Measurements from ENCODE around the gene GMEB2.
"Not testable (repeated sequence)": the region's sequence is repeated elsewhere in the genome, so short reads cannot be mapped to it uniquely, and the experiment has no call there.

The GMEB2 gene, protein sequence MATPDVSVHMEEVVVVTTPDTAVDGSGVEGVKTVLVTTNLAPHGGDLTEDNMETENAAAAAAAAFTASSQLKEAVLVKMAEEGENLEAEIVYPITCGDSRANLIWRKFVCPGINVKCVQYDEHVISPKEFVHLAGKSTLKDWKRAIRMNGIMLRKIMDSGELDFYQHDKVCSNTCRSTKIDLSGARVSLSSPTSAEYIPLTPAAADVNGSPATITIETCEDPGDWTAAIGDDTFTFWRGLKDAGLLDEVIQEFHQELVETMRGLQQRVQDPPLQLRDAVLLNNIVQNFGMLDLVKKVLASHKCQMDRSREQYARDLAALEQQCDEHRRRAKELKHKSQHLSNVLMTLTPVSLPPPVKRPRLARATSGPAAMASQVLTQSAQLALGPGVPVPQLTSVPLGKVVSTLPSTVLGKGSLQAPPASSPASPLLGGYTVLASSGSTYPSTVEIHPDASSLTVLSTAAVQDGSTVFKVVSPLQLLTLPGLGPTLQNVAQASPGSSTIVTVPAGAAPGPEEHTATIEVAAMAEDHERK

DNA sequence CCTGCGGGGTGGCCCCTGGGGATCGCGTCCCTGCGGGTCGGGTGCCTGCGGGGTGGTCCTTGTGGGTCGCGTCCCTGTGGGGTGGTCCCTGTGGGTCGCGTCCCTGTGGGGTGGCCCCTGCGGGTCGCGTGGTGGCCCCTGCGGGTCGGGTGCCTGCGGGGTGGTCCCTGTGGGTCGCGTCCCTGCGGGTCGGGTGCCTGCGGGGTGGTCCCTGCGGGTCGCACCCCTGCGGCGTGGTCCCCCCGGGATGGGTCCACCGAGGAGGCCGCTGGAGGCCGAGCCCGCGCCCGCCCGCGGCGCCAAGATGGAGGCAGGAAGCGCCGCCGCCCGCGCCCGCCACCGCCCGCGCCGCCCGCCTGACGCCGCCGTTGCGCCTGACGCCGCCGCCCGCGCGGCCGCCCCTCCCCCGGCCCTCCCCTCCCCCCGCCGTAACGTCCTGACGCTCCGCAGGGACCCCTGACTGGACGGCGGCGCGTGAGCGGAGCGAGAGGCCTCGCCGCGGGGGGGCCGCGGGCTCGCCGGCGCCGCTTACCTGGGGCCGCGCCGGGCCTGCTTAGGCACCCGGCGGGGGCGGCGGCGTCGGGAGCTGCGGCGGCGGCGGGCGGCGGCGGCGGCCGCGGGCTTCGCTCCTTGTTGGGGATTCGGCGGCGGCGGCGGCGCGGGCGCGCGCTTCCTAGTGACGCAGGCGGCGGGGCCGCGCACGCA lies at the start of gene GMEB2:
TSS of gene GMEB2 (minus strand) at position 678 of the 705 bp plus-strand sequence. CDS start 7,704 bp downstream, outside the sequence.
- peak; percentile 79 for DNase-seq (ENCODE audit: low spot score)

DNA sequence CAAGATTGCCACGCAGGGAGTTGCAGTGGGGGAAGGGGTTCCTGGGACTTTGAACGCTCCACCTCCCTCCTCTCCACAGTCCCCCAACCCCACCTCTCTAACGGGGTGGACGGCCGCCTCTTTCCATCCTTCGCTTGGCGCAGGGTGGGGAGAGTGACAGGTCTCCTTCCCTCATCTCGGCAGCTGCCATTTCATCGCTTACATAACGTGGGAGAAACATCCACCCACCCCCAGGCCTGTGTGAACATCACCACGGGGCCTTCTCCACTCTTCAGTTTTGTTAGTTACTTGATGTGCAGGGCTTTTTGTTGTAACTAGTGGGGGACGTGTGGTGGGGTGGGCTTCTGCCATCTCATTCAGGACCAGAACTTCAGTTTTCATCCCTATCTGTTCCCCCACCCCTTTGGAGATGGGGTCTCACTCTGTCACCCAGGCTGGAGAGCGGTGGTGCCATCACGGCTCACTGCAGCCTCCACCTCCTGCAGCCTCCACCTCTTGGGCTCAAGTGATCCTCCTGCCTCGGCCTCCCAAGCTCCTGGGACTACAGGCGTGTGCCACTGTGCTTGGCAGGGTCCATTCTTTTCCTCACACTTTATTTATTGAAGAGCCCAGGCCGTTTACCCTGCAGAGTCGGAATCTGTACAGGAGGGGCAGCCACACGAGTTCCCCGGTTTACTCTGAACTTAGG lies 48.9 kb upstream of the GMEB2 start:
- DNase-seq (ENCODE audit: low spot score) = no peak

DNA sequence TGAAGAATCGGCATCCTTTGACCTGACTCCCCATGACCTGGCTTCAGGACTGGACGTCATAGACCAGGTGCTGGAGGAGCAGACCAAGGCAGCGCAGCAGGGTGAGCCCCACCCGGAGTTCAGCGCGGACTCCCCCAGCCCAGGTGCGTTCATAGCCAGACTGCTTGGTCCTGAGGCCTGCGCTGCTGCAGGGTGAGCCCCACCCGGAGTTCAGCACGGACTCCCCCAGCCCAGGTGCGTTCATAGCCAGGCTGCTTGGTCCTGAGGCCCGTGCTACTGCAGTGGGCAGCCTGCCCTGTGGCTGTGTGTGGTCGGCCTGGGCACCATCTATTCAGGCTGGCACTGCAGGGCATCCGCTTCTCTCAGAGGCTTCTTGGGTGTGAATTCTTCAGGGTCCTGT lies 47.0 kb upstream of the GMEB2 start:
- DNase-seq (ENCODE audit: low spot score) = no peak

GRCh38 chr20:63672666-63673065 lies 45.8 kb upstream of the GMEB2 start:
- no peak for DNase-seq (ENCODE audit: low spot score)

GRCh38 chr20:63671695-63672094 lies 44.8 kb upstream of the GMEB2 start:
- not testable (repeated sequence) for DNase-seq (ENCODE audit: low spot score)

DNA sequence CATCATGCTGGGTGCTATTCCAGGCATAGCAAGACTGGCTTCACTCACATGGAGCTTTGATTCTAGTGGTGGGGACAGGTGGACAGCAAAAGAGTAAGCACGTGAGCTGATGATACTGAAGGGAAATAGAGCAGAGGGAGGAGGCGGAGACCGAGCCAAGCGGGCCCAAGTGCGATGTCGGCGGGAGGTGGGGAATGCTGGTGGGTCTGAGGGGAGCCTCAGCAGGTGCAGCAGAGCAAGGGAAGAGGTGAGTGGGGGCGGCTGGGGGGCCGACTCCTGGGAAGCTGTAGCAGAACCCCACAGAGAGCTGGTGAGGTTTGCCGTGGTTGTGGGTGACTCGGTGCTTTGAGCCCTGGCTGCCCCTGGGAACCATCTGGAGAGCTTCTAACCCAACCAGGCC lies 41.5 kb upstream of the GMEB2 start:
- DNase-seq (ENCODE audit: low spot score) = no peak

- DNase-seq (ENCODE audit: low spot score) = no peak
These were observed 41.0 kb upstream of the GMEB2 start for GRCh38 chr20:63667858-63668257.

GRCh38 chr20:63665708-63666107 lies 38.8 kb upstream of the GMEB2 start:
- no peak for DNase-seq (ENCODE audit: low spot score)

GRCh38 chr20:63664861-63665594 lies 38.1 kb upstream of the GMEB2 start:
- no peak for DNase-seq (ENCODE audit: low spot score)

DNA sequence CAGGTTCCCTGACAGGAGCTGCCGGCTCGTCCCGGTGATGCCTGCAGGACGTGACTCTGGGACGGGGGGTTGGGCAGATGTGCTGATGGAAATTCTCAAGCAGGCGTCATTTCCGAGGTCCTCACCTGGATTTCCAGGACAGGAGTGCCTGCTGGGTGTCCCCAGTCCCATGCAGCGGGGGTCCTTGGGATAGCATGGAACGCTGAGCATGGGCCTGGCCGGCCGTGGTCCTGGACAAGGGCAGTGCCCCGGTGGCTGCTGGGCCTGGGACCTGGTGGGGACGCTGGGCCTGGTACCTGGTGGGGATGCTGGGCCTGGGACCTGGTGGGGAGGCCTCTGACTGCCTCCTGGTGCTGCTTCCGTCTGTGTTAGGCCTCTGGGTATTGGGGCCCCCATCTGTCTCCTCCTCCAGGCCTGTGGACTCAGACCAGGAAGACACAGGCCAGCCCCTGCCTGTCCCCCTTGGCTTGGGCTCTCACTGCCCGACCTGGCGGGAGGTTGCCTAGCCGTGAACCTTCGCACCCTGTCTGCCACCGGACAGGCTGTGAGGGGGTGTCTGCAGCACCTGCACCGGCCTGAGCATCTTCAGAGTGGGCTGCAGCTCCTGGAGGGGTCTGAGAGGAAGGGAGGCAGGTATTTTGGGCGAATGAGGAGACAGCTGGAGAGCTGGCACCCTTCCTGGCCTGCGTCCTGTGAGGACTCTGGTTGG lies 37.4 kb upstream of the GMEB2 start:
- DNase-seq (ENCODE audit: low spot score) = no peak

DNA sequence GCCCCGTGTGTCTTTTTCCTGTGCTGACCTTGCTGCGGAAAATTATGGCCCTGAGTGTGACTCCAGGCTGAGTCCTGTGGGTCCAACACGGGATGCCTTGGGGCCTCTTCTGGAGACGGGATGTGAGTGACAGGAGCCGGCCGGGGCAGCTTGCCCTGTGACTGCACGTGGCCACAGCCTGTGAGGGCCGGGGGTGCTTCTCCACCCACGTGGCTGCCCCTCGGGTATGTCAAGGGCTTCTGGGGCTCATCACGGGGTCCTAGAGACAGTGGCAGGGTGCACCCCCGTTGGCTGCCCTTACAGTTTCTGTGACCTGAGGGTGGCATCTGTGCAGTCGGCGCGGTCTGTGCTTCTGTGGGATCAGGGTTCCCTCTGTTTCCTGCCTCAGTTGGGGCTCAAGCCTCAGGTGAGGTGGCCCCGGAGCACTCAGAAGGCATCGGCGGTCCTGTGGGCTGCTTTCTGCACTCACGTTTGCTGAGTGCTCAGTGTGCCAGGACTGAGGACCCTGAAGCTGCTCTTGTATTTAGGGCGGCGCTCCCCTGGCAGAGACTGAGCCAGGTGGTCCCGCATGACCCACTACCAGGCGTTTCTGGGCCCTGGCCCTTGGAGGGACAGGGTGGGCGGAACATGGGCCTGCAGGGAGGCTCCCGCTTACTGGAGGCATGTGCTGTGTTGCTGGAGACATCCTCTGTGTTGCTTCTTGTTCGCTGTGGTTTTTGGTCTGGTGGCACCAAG lies 36.6 kb upstream of the GMEB2 start:
- DNase-seq (ENCODE audit: low spot score) = no peak

- DNase-seq (ENCODE audit: low spot score) = no peak
These were observed 35.9 kb upstream of the GMEB2 start for GRCh38 chr20:63662813-63663189.

DNA sequence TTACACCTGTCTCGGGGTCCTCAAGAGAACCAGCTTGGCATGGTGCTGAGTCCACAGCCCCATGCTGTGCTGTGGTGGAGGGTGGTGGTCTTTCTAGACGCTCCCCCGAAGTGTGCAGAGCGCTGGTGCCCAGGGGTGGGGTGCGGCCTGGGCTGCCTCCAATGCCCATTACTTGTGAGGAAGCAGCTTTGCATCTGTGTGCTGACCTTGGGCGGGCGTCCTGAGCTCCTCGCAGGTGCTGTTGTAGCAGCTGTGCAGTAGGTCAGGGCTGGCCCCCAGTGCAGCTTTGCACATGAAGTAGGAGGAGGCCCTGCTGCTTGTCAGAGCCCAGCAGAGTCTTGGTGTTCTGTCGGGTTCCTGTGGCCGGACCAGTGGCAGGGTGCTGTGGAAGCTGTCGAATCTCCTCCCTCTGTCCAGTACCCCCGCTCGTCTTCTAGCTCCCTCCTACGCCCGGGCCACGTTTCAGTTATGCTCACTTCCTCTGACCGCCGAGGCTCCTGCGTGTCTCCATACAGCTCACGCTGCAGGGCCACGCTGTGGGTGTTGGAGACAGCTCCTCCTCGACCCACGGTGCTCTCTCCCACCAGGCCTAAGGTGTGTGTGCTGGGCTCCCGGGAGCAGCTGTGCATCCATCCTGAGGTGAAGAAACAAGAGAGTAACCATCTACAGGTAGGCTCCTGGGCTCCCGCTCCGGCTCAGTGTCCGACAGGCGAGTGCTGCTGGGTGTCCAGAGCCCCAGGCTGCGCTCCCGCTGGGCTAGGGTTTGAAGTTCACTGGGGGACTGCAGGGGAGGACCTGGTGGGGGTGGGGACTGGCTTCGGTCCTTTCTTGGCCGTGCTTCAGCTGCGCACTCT lies 35.3 kb upstream of the GMEB2 start:
- no peak for DNase-seq (ENCODE audit: low spot score)

DNA sequence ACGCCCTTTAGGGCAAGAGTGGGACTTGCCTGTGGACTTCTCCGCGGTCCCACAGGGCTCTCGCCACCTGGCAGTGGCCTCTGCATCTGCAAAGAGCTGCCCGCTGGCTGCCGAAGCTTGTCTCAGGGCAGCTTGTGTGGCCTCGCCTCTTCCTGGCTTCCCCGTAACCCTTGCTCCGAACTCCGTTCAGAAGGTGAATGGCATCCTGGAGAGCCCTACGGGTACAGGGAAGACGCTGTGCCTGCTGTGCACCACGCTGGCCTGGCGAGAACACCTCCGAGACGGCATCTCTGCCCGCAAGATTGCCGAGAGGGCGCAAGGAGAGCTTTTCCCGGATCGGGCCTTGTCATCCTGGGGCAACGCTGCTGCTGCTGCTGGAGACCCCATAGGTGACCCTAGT lies 34.2 kb upstream of the GMEB2 start:
- DNase-seq (ENCODE audit: low spot score) = no peak

GRCh38 chr20:63660622-63661021 lies 33.7 kb upstream of the GMEB2 start:
- DNase-seq (ENCODE audit: low spot score) = no peak

DNA sequence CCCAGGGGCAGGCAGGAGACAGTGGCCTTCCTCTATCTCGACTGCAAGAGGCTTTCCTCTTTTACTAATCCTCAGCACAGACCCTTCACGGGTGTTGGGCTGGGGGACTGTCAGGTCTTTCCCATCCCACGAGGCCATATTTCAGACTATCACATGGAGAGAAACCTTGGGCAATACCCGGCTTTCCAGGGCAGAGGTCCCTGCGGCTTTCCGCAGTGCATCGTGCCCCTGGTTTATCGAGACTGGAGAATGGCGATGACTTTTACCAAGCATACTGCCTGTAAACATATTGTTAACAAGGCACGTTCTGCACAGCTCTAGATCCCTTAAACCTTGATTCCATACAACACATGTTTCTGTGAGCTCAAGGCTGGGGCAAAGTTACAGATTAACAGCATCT lies 33.3 kb upstream of the GMEB2 start:
- not testable (repeated sequence) for DNase-seq (ENCODE audit: low spot score)

DNA sequence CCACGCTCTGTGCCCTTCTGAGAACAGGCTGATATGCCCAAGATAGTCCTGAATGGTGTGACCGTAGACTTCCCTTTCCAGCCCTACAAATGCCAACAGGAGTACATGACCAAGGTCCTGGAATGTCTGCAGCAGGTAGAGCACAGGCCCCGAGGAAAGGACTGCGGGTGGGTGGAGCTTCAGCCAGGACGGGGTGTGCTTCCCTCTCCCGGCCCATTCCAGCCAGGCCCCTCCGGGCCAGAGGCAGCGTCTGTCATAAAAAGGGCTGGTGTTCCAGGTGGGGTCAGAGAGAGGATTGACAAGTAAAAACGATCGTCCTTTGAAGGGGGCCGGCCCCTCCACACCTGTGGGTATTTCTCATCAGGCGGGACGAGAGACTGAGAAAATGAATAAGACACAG lies 32.5 kb upstream of the GMEB2 start:
- DNase-seq (ENCODE audit: low spot score) = no peak

- no peak for DNase-seq (ENCODE audit: low spot score)
These were observed 31.9 kb upstream of the GMEB2 start for GRCh38 chr20:63658749-63659187.

DNA sequence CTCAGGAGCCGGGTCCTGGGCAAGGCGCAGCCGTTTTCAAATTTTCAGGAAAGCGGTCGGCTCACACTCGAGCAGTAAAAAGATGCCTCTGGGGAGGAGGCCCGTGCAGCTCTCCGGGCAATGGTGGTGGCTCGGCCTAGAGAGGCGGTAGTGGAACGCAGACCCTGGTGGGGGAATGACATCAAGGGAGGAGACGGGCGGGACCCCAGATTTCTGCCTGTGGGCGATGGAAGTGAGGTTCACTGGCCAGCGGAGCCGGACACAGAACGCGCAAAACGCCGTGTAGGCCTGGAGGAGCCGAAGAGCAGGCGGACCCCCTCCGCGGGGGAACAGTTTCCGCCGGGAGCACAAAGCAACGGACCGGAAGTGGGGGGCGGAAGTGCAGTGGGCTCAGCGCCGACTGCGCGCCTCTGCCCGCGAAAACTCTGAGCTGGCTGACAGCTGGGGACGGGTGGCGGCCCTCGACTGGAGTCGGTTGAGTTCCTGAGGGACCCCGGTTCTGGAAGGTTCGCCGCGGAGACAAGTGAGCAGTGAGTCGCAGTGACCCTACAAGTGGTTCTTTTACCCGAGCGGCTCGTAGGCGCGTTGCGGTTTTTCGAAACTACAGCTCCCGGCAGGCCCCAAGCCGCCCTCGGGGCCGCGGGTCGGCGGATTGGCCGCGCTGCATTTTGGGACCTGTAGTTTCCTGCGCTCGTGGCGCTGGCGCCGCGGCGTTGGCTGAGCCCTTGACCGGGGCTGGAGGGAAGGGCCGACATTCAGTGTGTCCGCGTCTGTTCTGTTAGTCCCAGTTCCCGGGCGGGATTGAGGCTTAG lies 31.2 kb upstream of the GMEB2 start, which contains the start of gene RTEL1:
TSS of gene RTEL1 (plus strand) at position 376 of the 812 bp plus-strand sequence. CDS start 1,091 bp downstream, outside the sequence.
- DNase-seq (ENCODE audit: low spot score) = peak; percentile 92

Data from germinal center (tissue), 1 donor.